GM23248 (cell line): ENCODE results near the gene SFRP5.

Source experiments
- EZH2 ChIP-seq: fragments of 200-600 bp; sonication (generic); IDR thresholded peaks from 2 replicates; pipeline ENCODE4 v1.6.1; 2018; ENCODE audit warnings: antibody characterized with exemption, mild to moderate bottlenecking; ENCODE audit not compliant: insufficient read depth, poor library complexity, severe bottlenecking
- EZH2phosphoT487 ChIP-seq: fragments of 200-600 bp; sonication (generic); IDR thresholded peaks from 2 replicates; pipeline ENCODE4 v1.6.1; 2018; ENCODE audit warnings: antibody characterized with exemption, moderate library complexity, mild to moderate bottlenecking, low read depth; ENCODE audit not compliant: insufficient read depth

GRCh38 chr10:97762816-97763215, 9.0 kb downstream of the SFRP5 start:
- TF ChIP-seq EZH2 (no peak), EZH2phosphoT487 (no peak)
